CD14-positive monocyte (primary cell): Measurements from ENCODE around the gene MSMB. TPM values are rescaled to one million over a fixed set of nuclear protein-coding genes. Genes with fewer than 3 reads are reported as not detected.

Experiments
- DNase-seq, 3 donors: peaks; one replicate each; pipeline ENCODE4 v3.0.0-alpha.2; 2011 to 2022
- H2AFZ ChIP-seq: 2 replicates; pipeline ENCODE4 v1.6.0; 2012; ENCODE audit warnings: mild to moderate bottlenecking, low read depth, low read length, inconsistent platforms; ENCODE audit not compliant: insufficient read depth, poor library complexity, severe bottlenecking
- H3K27ac ChIP-seq, 2 donors: 1 replicate in 1 of 2; 2 replicates in 1 of 2; pipeline ENCODE4 v1.5.1; 2012 to 2013; ENCODE audit warnings: low read length in 2 of 2, control low read depth in 1 of 2, inconsistent platforms in 1 of 2, low read depth in 1 of 2, mild to moderate bottlenecking in 1 of 2
- H3K27me3 ChIP-seq, 2 donors: one replicate each; pipeline versions ENCODE4 v1.6.0 to v1.6.1; 2011 to 2013; ENCODE audit warnings: low read length in 2 of 2; ENCODE audit not compliant: control insufficient read depth in 2 of 2, insufficient read depth in 2 of 2
- H3K36me3 ChIP-seq, 2 donors: replicated peaks in 1 of 2; 1 replicate in 1 of 2; 2 replicates in 1 of 2; pipeline versions ENCODE4 v1.5.1 to v1.6.1; 2012 to 2013; ENCODE audit warnings: low read length in 2 of 2, control low read depth in 1 of 2, inconsistent platforms in 1 of 2, mild to moderate bottlenecking in 1 of 2; ENCODE audit not compliant: insufficient read depth in 2 of 2, control insufficient read depth in 1 of 2
- H3K4me1 ChIP-seq, 2 donors: 1 replicate in 1 of 2; 2 replicates in 1 of 2; pipeline versions ENCODE4 v1.5.1 to v1.6.1; 2012 to 2013; ENCODE audit warnings: low read length in 2 of 2, control low read depth in 1 of 2, inconsistent platforms in 1 of 2, mild to moderate bottlenecking in 1 of 2, moderate library complexity in 1 of 2; ENCODE audit not compliant: insufficient read depth in 2 of 2, control insufficient read depth in 1 of 2
- H3K4me2 ChIP-seq: replicated peaks from 2 replicates; pipeline ENCODE3; 2012; ENCODE audit warnings: low read length, moderate library complexity, mild to moderate bottlenecking; ENCODE audit not compliant: poor library complexity, severe bottlenecking; ENCODE audit errors: extremely low read depth
- H3K4me3 ChIP-seq, 3 experiments: fragments of 200-600 bp in 1 of 3; sonication (generic) in 1 of 3; replicated peaks in 1 of 3; 1 replicate in 2 of 3; 2 replicates in 1 of 3; pipeline ENCODE4 v1.5.1; 2011 to 2013; ENCODE audit warnings: low read length in 3 of 3, mild to moderate bottlenecking in 3 of 3, control low read depth in 2 of 3, low read depth in 2 of 3, inconsistent platforms in 1 of 3, moderate library complexity in 1 of 3
- H3K79me2 ChIP-seq: 2 replicates; pipeline ENCODE4 v1.6.0; 2012; ENCODE audit warnings: mild to moderate bottlenecking, control low read depth, inconsistent platforms, low read length, moderate library complexity; ENCODE audit not compliant: insufficient read depth
- H3K9ac ChIP-seq: 2 replicates; pipeline ENCODE4 v1.6.0; 2017; ENCODE audit warnings: low read length, mild to moderate bottlenecking; ENCODE audit not compliant: insufficient read depth, poor library complexity, severe bottlenecking
- H3K9me3 ChIP-seq, 2 donors: replicated peaks in 1 of 2; 1 replicate in 1 of 2; 2 replicates in 1 of 2; pipeline versions ENCODE4 v1.5.1 to v1.6.1; 2012 to 2013; ENCODE audit warnings: low read length in 2 of 2, control low read depth in 1 of 2; ENCODE audit not compliant: control insufficient read depth in 1 of 2, insufficient read depth in 1 of 2
- H4K20me1 ChIP-seq: 2 replicates; pipeline ENCODE4 v1.6.0; 2012; ENCODE audit warnings: mild to moderate bottlenecking, low read length, control low read depth, moderate library complexity; ENCODE audit not compliant: insufficient read depth
- H3K27ac Mint-ChIP-seq, 7 donors: one replicate each; pipeline ENCODE4 v1.8.0; 2020; ENCODE audit warnings: mild to moderate bottlenecking in 7 of 7, mixed read lengths in 7 of 7, moderate library complexity in 6 of 7, inconsistent platforms in 2 of 7
- H3K27me3 Mint-ChIP-seq, 3 donors: one replicate each; pipeline ENCODE4 v1.8.0; 2021 to 2022; ENCODE audit warnings: low read depth in 3 of 3, mild to moderate bottlenecking in 3 of 3, mixed read lengths in 3 of 3, moderate library complexity in 3 of 3, inconsistent platforms in 1 of 3
- H3K36me3 Mint-ChIP-seq, 2 donors: one replicate each; pipeline ENCODE4 v1.8.0; 2020; ENCODE audit warnings: mixed read lengths in 2 of 2, inconsistent platforms in 1 of 2, mild to moderate bottlenecking in 1 of 2
- H3K4me1 Mint-ChIP-seq: one replicate; pipeline ENCODE4 v1.8.0; 2020; ENCODE audit warnings: mild to moderate bottlenecking, mixed read lengths
- H3K4me3 Mint-ChIP-seq, 2 donors: one replicate each; pipeline ENCODE4 v1.8.0; 2020; ENCODE audit warnings: mild to moderate bottlenecking in 2 of 2, mixed read lengths in 2 of 2, moderate library complexity in 1 of 2
- H3K9me3 Mint-ChIP-seq, 7 donors: one replicate each; pipeline ENCODE4 v1.8.0; 2020 to 2022; ENCODE audit warnings: mixed read lengths in 7 of 7, mild to moderate bottlenecking in 6 of 7, moderate library complexity in 6 of 7, inconsistent platforms in 2 of 7
- CTCF ChIP-seq: fragments of 200-600 bp; IDR thresholded peaks from one replicate; pipeline ENCODE4 v1.8.0; 2022; ENCODE audit warnings: antibody characterized with exemption, mild to moderate bottlenecking
- WGBS: methylation state at CpG from one replicate; pipeline ENCODE4 v1.1.5; 2013; ENCODE audit warnings: missing lambda C conversion rate; ENCODE audit not compliant: insufficient coverage; 5-methylcytosine and 5-hydroxymethylcytosine counted together
- intact Hi-C, 2 donors: fragments of 100-400 bp; cut with micrococcal nuclease; formaldehyde crosslinking; loops; one replicate each; pipeline versions ENCODE4 v1.15.0 to v1.15.1; 2023
- polyA plus RNA-seq, 3 donors: library from polyadenylated mRNA; depleted of rRNA in 1 of 3; unstranded in 2 of 3; stranded (reverse) in 1 of 3; fragments of 300-500 nt in 2 of 3; fragments of >200 nt in 1 of 3; fragmentation: Illumina TruSeq in 2 of 3; gene quantifications; 1 replicate in 2 of 3; 2 replicates in 1 of 3; pipeline ENCODE4 v1.2.3, GENCODE V29; 2012 to 2021

The MSMB gene
- polyA plus RNA-seq, 3 donors = not detected

- DNase-seq = no peak
- Mint-ChIP-seq H3K4me3 (no peak overlapping the region), H3K36me3 (peaks cover 87 to 95% of the 10 kb centered on the region in 2 donors), H3K27me3 (no peaks in the 10 kb centered on the region), H3K9me3 (no peaks in the 10 kb centered on the region), H3K27ac (peak overlapping the region in 2 of 7 donors; percentile 25 to 70), H3K4me1 (peaks cover 46% of the 10 kb centered on the region)
- 100% methylated on average over 3 of the region's 3 CpGs for WGBS
- Histone ChIP-seq H3K36me3 (peaks cover 88 to 96% of the 10 kb centered on the region in 2 donors), H3K79me2 (peaks cover 96% of the 10 kb centered on the region), H3K4me3 (no peak overlapping the region), H3K4me1 (peaks cover 24 to 35% of the 10 kb centered on the region in 2 donors), H3K27ac (peak overlapping the region in 1 of 2 donors; percentile 32), H3K27me3 (no peaks in the 10 kb centered on the region), H2AFZ (no peak overlapping the region), H3K4me2 (no peak overlapping the region), H4K20me1 (peaks cover 100% of the 10 kb centered on the region), H3K9me3 (no peaks in the 10 kb centered on the region), H3K9ac (no peak overlapping the region)
- TF ChIP-seq CTCF = no peak
- intact Hi-C loops = no loop called here
Observed at GRCh38 chr10:46012746-46013145, 33.3 kb downstream of the MSMB start.

GRCh38 chr10:46006219-46006618 is 39.9 kb downstream of the MSMB start:
- Histone ChIP-seq H3K4me2 (no peak overlapping the region), H4K20me1 (peaks cover 100% of the 10 kb centered on the region), H3K79me2 (peaks cover 71% of the 10 kb centered on the region), H3K9ac (no peak overlapping the region), H3K36me3 (peaks cover 91 to 100% of the 10 kb centered on the region in 2 donors), H3K4me1 (peaks cover 17 to 18% of the 10 kb centered on the region in 2 donors), H3K27ac (peak overlapping the region in 1 of 2 donors; percentile 65), H3K4me3 (no peak overlapping the region), H3K27me3 (no peaks in the 10 kb centered on the region), H2AFZ (no peak overlapping the region), H3K9me3 (no peaks in the 10 kb centered on the region)
- Mint-ChIP-seq H3K27me3 (no peaks in the 10 kb centered on the region), H3K4me1 (peaks cover 28% of the 10 kb centered on the region), H3K27ac (peak overlapping the region in 1 of 7 donors; percentile 27), H3K9me3 (no peaks in the 10 kb centered on the region), H3K36me3 (peaks cover 76 to 95% of the 10 kb centered on the region in 2 donors), H3K4me3 (no peak overlapping the region)
- intact Hi-C loops = no loop called here
- no peak for TF ChIP-seq CTCF
- no CpG with 5 or more reads among the region's 3 CpGs for WGBS
- peak in 1 of 3 donors; percentile 21 for DNase-seq
